Transverse colon (tissue), 4 donors: Measurements from ENCODE around the gene GPR32.

ENCODE experiments used
- POLR2AphosphoS5 ChIP-seq, 3 donors: sonication (generic); formaldehyde crosslinking; IDR thresholded peaks; one replicate each; pipeline ENCODE4 v1.6.1; 2016; ENCODE audit warnings: antibody characterized with exemption in 3 of 3
- TF ChIP-seq, protein P1 (sequence below), 5 experiments: fragments of 200-600 bp in 3 of 5; fragments of 450-650 bp in 2 of 5; sonication (generic) in 3 of 5; IDR thresholded peaks; 1 replicate in 2 of 5; 2 replicates in 3 of 5; pipeline ENCODE4 v1.5.1; 2016 to 2017; ENCODE audit warnings: antibody characterized with exemption in 5 of 5, inconsistent platforms in 3 of 5, mild to moderate bottlenecking in 2 of 5, moderate library complexity in 1 of 5

DNA sequence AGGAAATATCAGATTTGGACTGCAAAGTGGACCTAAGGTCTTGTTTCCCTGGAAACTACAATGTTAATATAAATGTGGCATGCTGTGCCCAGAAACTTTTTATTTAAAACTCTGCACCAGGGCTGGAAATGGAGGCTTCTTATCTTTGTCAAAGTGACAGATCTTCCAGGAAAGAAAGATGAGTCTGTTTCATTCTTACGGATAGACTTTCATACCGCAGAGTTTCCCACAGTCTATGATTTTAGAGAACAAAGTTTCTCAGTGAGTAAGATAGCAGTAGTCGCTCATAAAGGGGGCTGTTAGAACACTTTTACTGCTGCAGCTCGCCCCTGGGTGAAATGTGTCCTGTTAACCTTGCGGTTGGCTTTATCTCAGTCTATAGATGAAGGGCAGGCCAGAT is 40.4 kb upstream of the GPR32 start:
- TF ChIP-seq, protein P1, sequence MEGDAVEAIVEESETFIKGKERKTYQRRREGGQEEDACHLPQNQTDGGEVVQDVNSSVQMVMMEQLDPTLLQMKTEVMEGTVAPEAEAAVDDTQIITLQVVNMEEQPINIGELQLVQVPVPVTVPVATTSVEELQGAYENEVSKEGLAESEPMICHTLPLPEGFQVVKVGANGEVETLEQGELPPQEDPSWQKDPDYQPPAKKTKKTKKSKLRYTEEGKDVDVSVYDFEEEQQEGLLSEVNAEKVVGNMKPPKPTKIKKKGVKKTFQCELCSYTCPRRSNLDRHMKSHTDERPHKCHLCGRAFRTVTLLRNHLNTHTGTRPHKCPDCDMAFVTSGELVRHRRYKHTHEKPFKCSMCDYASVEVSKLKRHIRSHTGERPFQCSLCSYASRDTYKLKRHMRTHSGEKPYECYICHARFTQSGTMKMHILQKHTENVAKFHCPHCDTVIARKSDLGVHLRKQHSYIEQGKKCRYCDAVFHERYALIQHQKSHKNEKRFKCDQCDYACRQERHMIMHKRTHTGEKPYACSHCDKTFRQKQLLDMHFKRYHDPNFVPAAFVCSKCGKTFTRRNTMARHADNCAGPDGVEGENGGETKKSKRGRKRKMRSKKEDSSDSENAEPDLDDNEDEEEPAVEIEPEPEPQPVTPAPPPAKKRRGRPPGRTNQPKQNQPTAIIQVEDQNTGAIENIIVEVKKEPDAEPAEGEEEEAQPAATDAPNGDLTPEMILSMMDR (IDR thresholded peaks at IDR 0.05), result no peak
- TF ChIP-seq POLR2AphosphoS5 (IDR thresholded peaks at IDR 0.05), result no peak
